Vagina (tissue), 2 donors: ENCODE measurements around the gene CDK19. TPM values are rescaled to one million over a fixed set of nuclear protein-coding genes. Genes with fewer than 3 reads are reported as not detected.

Experiments used
- DNase-seq, 2 donors: peaks; one replicate each; pipeline ENCODE4 v3.0.0-alpha.2; 2017; ENCODE audit errors: extremely low spot score in 2 of 2
- H3K27ac ChIP-seq: fragments of 200-600 bp; sonication (generic); one replicate; pipeline ENCODE4 v1.5.1; 2019
- H3K27me3 ChIP-seq: fragments of 200-600 bp; sonication (generic); one replicate; pipeline ENCODE4 v1.5.1; 2019
- H3K36me3 ChIP-seq, 2 donors: fragments of 200-600 bp; sonication (generic); one replicate each; pipeline ENCODE4 v1.5.1; 2017 to 2019
- H3K4me1 ChIP-seq: fragments of 200-600 bp; sonication (generic); one replicate; pipeline ENCODE4 v1.5.1; 2019
- H3K4me3 ChIP-seq, 2 donors: fragments of 200-600 bp; sonication (generic); 1 replicate in 1 of 2; 2 replicates in 1 of 2; pipeline ENCODE4 v1.5.1; 2016 to 2019
- H3K9me3 ChIP-seq: fragments of 200-600 bp; sonication (generic); one replicate; pipeline ENCODE4 v1.5.1; 2019
- CTCF ChIP-seq, 3 experiments: fragments of 450-650 bp in 2 of 3; fragments of 200-600 bp in 1 of 3; sonication (generic) in 1 of 3; IDR thresholded peaks; one replicate each; pipeline ENCODE4 v1.5.1; 2017 to 2019; ENCODE audit warnings: antibody characterized with exemption in 3 of 3, mild to moderate bottlenecking in 2 of 3, moderate library complexity in 2 of 3
- POLR2A ChIP-seq, 2 donors: fragments of 450-650 bp; IDR thresholded peaks; one replicate each; pipeline ENCODE4 v1.6.1; 2017; ENCODE audit warnings: antibody characterized with exemption in 2 of 2, mild to moderate bottlenecking in 2 of 2, moderate library complexity in 2 of 2
- POLR2AphosphoS5 ChIP-seq, 2 donors: sonication (generic); formaldehyde crosslinking; IDR thresholded peaks; one replicate each; pipeline ENCODE4 v1.9.0; 2017; ENCODE audit warnings: antibody characterized with exemption in 2 of 2, mild to moderate bottlenecking in 2 of 2, low read depth in 1 of 2; ENCODE audit not compliant: insufficient read depth in 1 of 2
- intact Hi-C: fragments of 100-400 bp; cut with DNase I; formaldehyde crosslinking; loops from one replicate; pipeline ENCODE4 v1.15.1; 2023
- total RNA-seq: library from RNA; depleted of rRNA; stranded (reverse); fragments of >200 nt; gene quantifications from one replicate; pipeline ENCODE4 v1.2.3, GENCODE V29; 2016

The CDK19 gene
- total RNA-seq: 10.6 TPM

GRCh38 chr6:110815411-110816409 is at the start of gene CDK19:
CDK19 (minus strand) TSS chr6:110815469; CDS start chr6:110815136, 333 bp downstream.
- H3K4me1 ChIP-seq: peaks cover 26% of the 10 kb centered on the region
- peak within 1 kb of the TSS; percentile 93 for H3K27ac ChIP-seq
- peak in 1 of 2 donors; percentile 67 for TF ChIP-seq POLR2A (IDR thresholded peaks at IDR 0.05)
- TF ChIP-seq POLR2AphosphoS5 (IDR thresholded peaks at IDR 0.05; ENCODE audit: insufficient read depth in 1 of 2, low read depth in 1 of 2): peak; percentile 92 to 95
- TF ChIP-seq CTCF (IDR thresholded peaks at IDR 0.05): no peak
- intact Hi-C loops: loop anchor here (2.0 kb wide), 1 partner anchor 59 kb away; the partner anchor contains the start of gene AMD1
- no peaks in the 10 kb centered on the region for H3K36me3 ChIP-seq
- DNase-seq: peak; percentile 98
- no peaks in the 10 kb centered on the region for H3K27me3 ChIP-seq
- H3K4me3 ChIP-seq: peak within 1 kb of the TSS; percentile 75 to 79
- no peaks in the 10 kb centered on the region for H3K9me3 ChIP-seq

GRCh38 chr6:110864824-110865223 is 49.6 kb upstream of the CDK19 start:
- Histone ChIP-seq H3K4me1 (no peaks in the 10 kb centered on the region), H3K27me3 (no peaks in the 10 kb centered on the region), H3K27ac (no peak overlapping the region), H3K36me3 (no peaks in the 10 kb centered on the region), H3K4me3 (no peak overlapping the region), H3K9me3 (no peaks in the 10 kb centered on the region)
- TF ChIP-seq POLR2A (IDR thresholded peaks at IDR 0.05) (no peak), POLR2AphosphoS5 (IDR thresholded peaks at IDR 0.05; ENCODE audit: insufficient read depth in 1 of 2, low read depth in 1 of 2) (no peak), CTCF (IDR thresholded peaks at IDR 0.05) (no peak)
- intact Hi-C loops: no loop called here
- DNase-seq: no peak

GRCh38 chr6:110859335-110859792 is 44.1 kb upstream of the CDK19 start:
- no peak for DNase-seq
- intact Hi-C loops: no loop called here
- Histone ChIP-seq H3K27me3 (no peaks in the 10 kb centered on the region), H3K4me3 (no peak overlapping the region), H3K4me1 (no peaks in the 10 kb centered on the region), H3K36me3 (no peaks in the 10 kb centered on the region), H3K9me3 (no peaks in the 10 kb centered on the region), H3K27ac (no peak overlapping the region)
- no peak for TF ChIP-seq POLR2AphosphoS5 (IDR thresholded peaks at IDR 0.05; ENCODE audit: insufficient read depth in 1 of 2, low read depth in 1 of 2)
- TF ChIP-seq CTCF (IDR thresholded peaks at IDR 0.05): no peak
- TF ChIP-seq POLR2A (IDR thresholded peaks at IDR 0.05): no peak

GRCh38 chr6:110858562-110859214 is 43.4 kb upstream of the CDK19 start:
- Histone ChIP-seq H3K4me1 (no peaks in the 10 kb centered on the region), H3K27ac (no peak overlapping the region), H3K36me3 (no peaks in the 10 kb centered on the region), H3K4me3 (no peak overlapping the region), H3K9me3 (no peaks in the 10 kb centered on the region), H3K27me3 (no peaks in the 10 kb centered on the region)
- no peak for DNase-seq
- TF ChIP-seq POLR2AphosphoS5 (IDR thresholded peaks at IDR 0.05; ENCODE audit: insufficient read depth in 1 of 2, low read depth in 1 of 2) (no peak), CTCF (IDR thresholded peaks at IDR 0.05) (no peak), POLR2A (IDR thresholded peaks at IDR 0.05) (no peak)
- intact Hi-C loops: no loop called here
